Stomach (tissue), 4 donors: ENCODE results near the gene GLYAT.

Source experiments
- EP300 ChIP-seq: sonication (generic); formaldehyde crosslinking; IDR thresholded peaks from one replicate; pipeline ENCODE4 v1.6.1; 2017; ENCODE audit warnings: antibody characterized with exemption
- POLR2A ChIP-seq, 4 donors: fragments of 450-650 bp; IDR thresholded peaks; one replicate each; pipeline ENCODE4 v1.6.1; 2016; ENCODE audit warnings: antibody characterized with exemption in 4 of 4, control low read depth in 2 of 4, mild to moderate bottlenecking in 1 of 4, moderate library complexity in 1 of 4
- TF ChIP-seq, protein P1 (sequence below), 7 experiments: fragments of 450-650 bp in 4 of 7; fragments of 200-600 bp in 3 of 7; sonication (generic) in 3 of 7; IDR thresholded peaks; one replicate each; pipeline ENCODE4 v1.5.1; 2016 to 2019; ENCODE audit warnings: antibody characterized with exemption in 7 of 7, control low read depth in 2 of 7, mild to moderate bottlenecking in 1 of 7

- TF ChIP-seq, protein P1, sequence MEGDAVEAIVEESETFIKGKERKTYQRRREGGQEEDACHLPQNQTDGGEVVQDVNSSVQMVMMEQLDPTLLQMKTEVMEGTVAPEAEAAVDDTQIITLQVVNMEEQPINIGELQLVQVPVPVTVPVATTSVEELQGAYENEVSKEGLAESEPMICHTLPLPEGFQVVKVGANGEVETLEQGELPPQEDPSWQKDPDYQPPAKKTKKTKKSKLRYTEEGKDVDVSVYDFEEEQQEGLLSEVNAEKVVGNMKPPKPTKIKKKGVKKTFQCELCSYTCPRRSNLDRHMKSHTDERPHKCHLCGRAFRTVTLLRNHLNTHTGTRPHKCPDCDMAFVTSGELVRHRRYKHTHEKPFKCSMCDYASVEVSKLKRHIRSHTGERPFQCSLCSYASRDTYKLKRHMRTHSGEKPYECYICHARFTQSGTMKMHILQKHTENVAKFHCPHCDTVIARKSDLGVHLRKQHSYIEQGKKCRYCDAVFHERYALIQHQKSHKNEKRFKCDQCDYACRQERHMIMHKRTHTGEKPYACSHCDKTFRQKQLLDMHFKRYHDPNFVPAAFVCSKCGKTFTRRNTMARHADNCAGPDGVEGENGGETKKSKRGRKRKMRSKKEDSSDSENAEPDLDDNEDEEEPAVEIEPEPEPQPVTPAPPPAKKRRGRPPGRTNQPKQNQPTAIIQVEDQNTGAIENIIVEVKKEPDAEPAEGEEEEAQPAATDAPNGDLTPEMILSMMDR (IDR thresholded peaks at IDR 0.05): no peak
- TF ChIP-seq POLR2A (IDR thresholded peaks at IDR 0.05): no peak
- TF ChIP-seq EP300: no peak
These were observed 24.0 kb downstream of the GLYAT start for GRCh38 chr11:58707767-58708166.
